ENCODE data around the gene ZMYND12.

Gene ZMYND12

DNA sequence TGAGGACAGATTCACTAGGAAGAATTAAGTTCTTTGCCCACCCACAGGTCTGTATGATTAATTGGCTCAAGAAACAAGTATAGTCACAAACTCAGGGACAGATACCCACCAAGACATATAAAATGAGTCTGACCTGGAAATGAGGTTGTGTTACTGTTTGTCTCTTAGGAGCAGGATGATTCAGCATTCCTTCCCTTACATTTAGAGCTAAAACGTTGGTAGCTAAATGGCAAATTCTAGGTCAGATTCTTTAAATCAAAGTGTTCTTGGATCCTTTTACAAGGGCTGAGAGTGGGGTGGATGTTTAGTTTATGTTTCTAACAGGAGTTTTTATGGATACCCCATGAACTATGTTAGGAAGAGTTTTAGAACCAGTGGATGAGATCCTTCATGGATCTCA, 70.5 kb downstream of the ZMYND12 start:
- DNase-seq: no peak

DNA sequence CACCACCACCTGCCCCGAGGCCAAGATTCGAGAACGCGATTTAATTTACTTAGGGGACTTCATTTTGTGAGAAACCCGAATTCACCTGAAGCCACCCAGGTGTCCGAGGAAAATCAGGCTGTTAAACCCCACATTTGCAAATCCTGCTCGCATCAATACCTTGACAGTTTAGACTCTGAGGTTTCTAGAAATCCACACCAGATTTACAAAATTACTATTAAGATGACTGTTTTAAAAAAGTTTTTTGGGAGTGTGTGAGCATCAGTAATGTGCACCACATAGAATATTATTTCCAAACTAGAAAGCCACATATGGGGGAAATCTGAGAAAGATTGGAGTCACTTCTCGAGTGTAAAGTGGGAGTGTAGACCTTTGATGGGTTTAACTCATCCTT, 74.5 kb downstream of the ZMYND12 start:
- peak; percentile 56 for DNase-seq

DNA sequence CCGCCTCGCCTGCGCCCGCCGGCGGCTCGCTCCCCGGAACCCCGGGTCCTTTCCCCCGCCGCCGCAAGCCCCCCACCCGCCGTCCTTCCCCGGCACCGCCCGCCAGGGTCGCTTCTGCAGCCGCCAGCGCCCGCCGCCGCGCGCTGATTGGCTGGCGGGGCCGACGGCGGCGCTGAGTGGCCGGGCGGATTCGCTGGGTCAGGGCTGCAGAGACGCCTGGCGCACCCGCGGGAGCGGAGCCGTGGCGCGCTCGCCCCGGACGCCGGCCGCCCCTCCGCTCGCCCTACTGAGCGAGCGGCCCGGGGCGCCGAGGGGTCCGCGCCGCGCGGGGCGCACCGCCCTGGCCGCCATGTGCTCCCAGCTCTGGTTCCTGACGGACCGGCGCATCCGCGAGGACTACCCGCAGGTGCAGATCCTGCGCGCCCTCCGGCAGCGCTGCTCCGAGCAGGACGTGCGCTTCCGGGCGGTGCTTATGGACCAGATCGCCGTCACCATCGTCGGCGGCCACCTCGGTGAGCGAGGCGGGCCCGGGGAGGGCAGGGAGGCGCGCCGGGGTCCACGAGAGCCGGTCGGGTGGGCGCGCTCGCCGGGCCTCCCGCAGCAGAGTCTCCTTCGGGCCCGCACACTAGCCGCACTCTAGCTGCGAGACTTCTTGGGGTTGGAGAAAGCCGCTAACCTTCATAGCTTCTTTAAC, 75.1 kb downstream of the ZMYND12 start, which contains the start of gene RIMKLA:
TSS of gene RIMKLA (plus strand) at position 207 of the 694 bp plus-strand sequence. CDS start at position 350, 143 bp downstream.
- peak; percentile 87 for DNase-seq
